Right atrium auricular region (tissue), 2 donors: ENCODE results near the gene KRTAP4-1. TPM values are rescaled to one million over a fixed set of nuclear protein-coding genes. Genes with fewer than 3 reads are reported as not detected.
"Not testable (repeated sequence)": the region's sequence is repeated elsewhere in the genome, so short reads cannot be mapped to it uniquely, and the experiment has no call there.

Experiments used
- DNase-seq: peaks from one replicate; pipeline ENCODE4 v3.0.0-alpha.2; 2019; ENCODE audit warnings: low spot score
- H3K27ac ChIP-seq, 2 donors: fragments of 200-600 bp; sonication (generic); 1 replicate in 1 of 2; 2 replicates in 1 of 2; pipeline ENCODE4 v1.5.1; 2016 to 2019
- H3K27me3 ChIP-seq, 2 donors: fragments of 200-600 bp; sonication (generic); one replicate each; pipeline versions ENCODE4 v1.5.1 to v1.6.0; 2017 to 2019
- H3K36me3 ChIP-seq: fragments of 200-600 bp; sonication (generic); one replicate; pipeline ENCODE4 v1.5.1; 2016
- H3K4me1 ChIP-seq, 2 donors: fragments of 200-600 bp; sonication (generic); one replicate each; pipeline versions ENCODE4 v1.5.1 to v1.6.0; 2017 to 2019
- H3K4me3 ChIP-seq, 2 donors: fragments of 200-600 bp; sonication (generic); 1 replicate in 1 of 2; 2 replicates in 1 of 2; pipeline ENCODE4 v1.5.1; 2017 to 2019; ENCODE audit warnings: mild to moderate bottlenecking in 1 of 2, moderate library complexity in 1 of 2
- H3K9me3 ChIP-seq, 2 donors: fragments of 200-600 bp; sonication (generic); one replicate each; pipeline ENCODE4 v1.5.1; 2019
- CTCF ChIP-seq, 2 donors: fragments of 200-600 bp; sonication (generic); IDR thresholded peaks; one replicate each; pipeline ENCODE4 v1.5.1; 2019; ENCODE audit warnings: antibody characterized with exemption in 2 of 2
- total RNA-seq, 2 donors: library from RNA; depleted of rRNA; stranded (reverse); fragments of >200 nt; gene quantifications; one replicate each; pipeline ENCODE4 v1.1.0, GENCODE V29; 2016

Gene KRTAP4-1
- total RNA-seq, 2 donors from 2014 or later, result not detected

- TF ChIP-seq CTCF (IDR thresholded peaks at IDR 0.05), result no peak
- Histone ChIP-seq H3K36me3 (no peaks in the 10 kb centered on the region), H3K4me3 (no peak overlapping the region), H3K27ac (no peak overlapping the region), H3K9me3 (peaks cover 0 to 11% of the 10 kb centered on the region in 2 donors), H3K4me1 (no peaks in the 10 kb centered on the region), H3K27me3 (no peaks in the 10 kb centered on the region)
- no peak for DNase-seq
Observed at GRCh38 chr17:41196068-41196467, 11.4 kb upstream of the KRTAP4-1 start.

GRCh38 chr17:41190328-41190727, 5.6 kb upstream of the KRTAP4-1 start:
- H3K27me3 ChIP-seq, result no peaks in the 10 kb centered on the region
- no peak for DNase-seq
- peaks cover 0 to 4% of the 10 kb centered on the region in 2 donors for H3K9me3 ChIP-seq
- H3K36me3 ChIP-seq, result no peaks in the 10 kb centered on the region
- H3K4me3 ChIP-seq, result no peak overlapping the region
- H3K27ac ChIP-seq, result no peak overlapping the region
- no peak for TF ChIP-seq CTCF (IDR thresholded peaks at IDR 0.05)
- no peaks in the 10 kb centered on the region for H3K4me1 ChIP-seq

- not testable (repeated sequence) for H3K27ac ChIP-seq, DNase-seq, H3K9me3 ChIP-seq, H3K4me3 ChIP-seq, H3K36me3 ChIP-seq, H3K27me3 ChIP-seq, H3K4me1 ChIP-seq
Observed at GRCh38 chr17:41189837-41190318, 5.2 kb upstream of the KRTAP4-1 start, which contains the start of gene KRTAP9-1. Gene KRTAP9-1 (plus strand): TSS chr17:41189887. CDS start chr17:41189887, 0 bp downstream.

- Histone ChIP-seq H3K36me3 (no peaks in the 10 kb centered on the region), H3K4me1 (no peaks in the 10 kb centered on the region), H3K27ac (no peak overlapping the region), H3K9me3 (no peaks in the 10 kb centered on the region), H3K4me3 (no peak overlapping the region), H3K27me3 (no peaks in the 10 kb centered on the region)
- DNase-seq, result no peak
- no peak for TF ChIP-seq CTCF (IDR thresholded peaks at IDR 0.05)
Observed at GRCh38 chr17:41186872-41187271, 2.2 kb upstream of the KRTAP4-1 start.

- no peaks in the 10 kb centered on the region for H3K9me3 ChIP-seq
Observed at GRCh38 chr17:41185001-41185400, 290 bp upstream of the KRTAP4-1 start.

More at GRCh38 chr17:41185001-41185400, 290 bp upstream of the KRTAP4-1 start:
- H3K27me3 ChIP-seq, result no peaks in the 10 kb centered on the region
- no peak for TF ChIP-seq CTCF (IDR thresholded peaks at IDR 0.05)
- H3K36me3 ChIP-seq, result no peaks in the 10 kb centered on the region
- no peak overlapping the region for H3K4me3 ChIP-seq
- no peak overlapping the region for H3K27ac ChIP-seq
- no peaks in the 10 kb centered on the region for H3K4me1 ChIP-seq
- DNase-seq, result no peak
